D341Med (cell line): ENCODE measurements around the gene TBC1D19.
A peak's percentile ranks its signal among the peaks of the same experiment; 100 is the strongest.
"Not testable (repeated sequence)": the region's sequence is repeated elsewhere in the genome, so short reads cannot be mapped to it uniquely, and the experiment has no call there.

ENCODE experiments used
- DNase-seq: peaks from one replicate; pipeline ENCODE4 v3.0.0; 2012; ENCODE audit warnings: low spot score

The TBC1D19 gene

GRCh38 chr4:26583865-26584652 is at the start of gene TBC1D19:
TSS of gene TBC1D19 (plus strand) at chr4:26584084. CDS start at chr4:26584194, 110 bp downstream.
- DNase-seq = peak; percentile 90

DNA sequence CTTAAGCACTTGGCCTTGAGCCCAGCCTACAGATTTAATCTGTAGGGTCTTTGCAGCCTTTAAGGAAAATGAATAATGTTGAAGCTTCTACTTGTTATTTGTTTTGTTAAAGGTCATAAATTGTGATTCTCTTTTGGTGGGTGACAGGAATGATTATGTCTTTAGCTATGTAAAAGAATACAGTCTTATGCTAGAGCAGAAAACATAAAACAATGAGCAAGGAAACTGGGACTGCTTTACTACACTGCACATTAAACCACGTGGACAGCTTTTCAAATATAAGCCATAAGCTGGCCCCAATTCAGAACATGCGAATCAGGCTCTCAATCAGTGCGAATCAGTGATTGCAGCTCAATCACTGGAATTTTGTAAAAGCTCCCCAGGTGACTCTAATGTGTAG is 40.9 kb upstream of the TBC1D19 start:
- DNase-seq = peak; percentile 46

GRCh38 chr4:26544421-26544820 is 39.5 kb upstream of the TBC1D19 start:
- no peak for DNase-seq

- DNase-seq = not testable (repeated sequence)
These were observed 35.5 kb upstream of the TBC1D19 start for GRCh38 chr4:26548379-26548778.

DNA sequence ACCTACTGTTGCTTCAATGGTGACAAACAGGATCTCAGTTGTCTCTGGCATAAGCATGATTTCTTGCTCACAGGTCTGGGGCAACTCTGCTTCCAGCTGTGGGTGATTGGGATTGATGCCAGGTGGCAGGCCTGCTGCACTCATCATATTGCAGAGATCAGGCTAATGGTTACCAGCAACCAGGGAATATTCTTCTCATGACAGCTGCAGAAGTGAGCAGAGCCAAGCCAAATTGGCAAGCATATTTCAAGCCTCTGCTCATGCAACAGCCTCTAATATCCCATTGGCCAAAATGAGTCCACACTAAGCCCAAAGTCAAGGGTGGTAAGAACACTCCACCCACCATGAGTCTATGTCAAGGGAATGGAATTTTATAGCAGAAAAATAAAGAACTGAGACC is 26.7 kb upstream of the TBC1D19 start:
- no peak for DNase-seq

- DNase-seq = no peak
These were observed 25.6 kb upstream of the TBC1D19 start for GRCh38 chr4:26558166-26558895.

DNA sequence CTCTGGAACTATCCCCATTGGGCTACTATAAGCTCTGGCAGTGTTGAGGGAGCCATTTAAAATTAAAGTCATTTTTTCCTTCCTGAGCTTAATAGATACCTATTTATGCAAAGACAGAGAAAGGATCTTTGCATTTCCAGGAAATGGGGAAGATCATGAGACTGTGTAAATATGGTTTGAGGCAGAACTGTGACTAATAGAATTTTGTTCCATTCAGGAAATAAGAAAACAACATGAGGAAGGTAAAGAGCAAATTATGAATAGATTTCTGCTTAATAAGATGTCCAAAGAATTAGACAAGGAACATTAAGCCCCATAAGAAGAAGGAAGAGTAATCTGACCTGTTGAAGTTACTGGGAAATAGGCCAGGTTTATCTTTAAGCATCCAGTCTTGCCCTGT is 17.8 kb upstream of the TBC1D19 start:
- DNase-seq = no peak

- DNase-seq = no peak
These were observed 15.4 kb upstream of the TBC1D19 start for GRCh38 chr4:26568446-26568994.

DNA sequence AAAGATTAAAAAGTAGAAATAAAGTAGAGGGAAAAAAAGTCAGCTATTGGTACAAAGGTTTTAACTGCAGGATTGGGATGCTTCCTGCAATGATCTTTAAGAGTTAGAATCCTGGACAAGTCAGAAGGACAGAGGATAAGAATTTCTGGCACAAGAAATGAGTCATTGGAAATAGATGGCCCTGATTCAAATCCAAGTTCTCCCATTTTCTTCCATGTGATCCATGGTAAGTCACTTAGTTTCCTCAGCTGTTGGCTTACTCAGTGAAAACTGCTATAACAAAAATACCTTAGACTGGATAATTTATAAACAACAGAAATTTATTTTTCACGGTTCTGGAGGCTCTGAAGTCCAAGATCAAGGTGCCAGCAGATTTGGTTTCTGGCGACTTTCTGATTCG is 13.3 kb upstream of the TBC1D19 start:
- no peak for DNase-seq

DNA sequence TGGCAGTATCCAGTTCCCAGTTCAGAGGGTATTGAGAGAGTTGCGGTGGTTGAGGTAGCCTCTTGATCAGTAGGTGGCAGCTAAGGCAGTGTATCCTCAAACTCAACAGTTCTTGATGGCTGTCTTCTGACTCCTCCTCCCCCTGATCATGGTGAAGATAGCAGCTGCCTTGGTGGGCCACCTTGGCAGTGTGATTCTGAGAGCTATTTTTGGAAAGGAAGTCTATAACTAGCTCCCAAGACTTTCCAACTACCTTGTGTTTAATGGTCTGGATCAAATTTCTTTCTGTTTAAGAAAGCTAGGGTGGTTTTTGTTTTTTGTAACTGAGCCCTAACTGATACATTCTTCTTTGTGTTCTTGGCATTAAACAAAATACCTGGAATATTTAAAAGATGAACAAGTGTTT is 10.5 kb upstream of the TBC1D19 start:
- no peak for DNase-seq

DNA sequence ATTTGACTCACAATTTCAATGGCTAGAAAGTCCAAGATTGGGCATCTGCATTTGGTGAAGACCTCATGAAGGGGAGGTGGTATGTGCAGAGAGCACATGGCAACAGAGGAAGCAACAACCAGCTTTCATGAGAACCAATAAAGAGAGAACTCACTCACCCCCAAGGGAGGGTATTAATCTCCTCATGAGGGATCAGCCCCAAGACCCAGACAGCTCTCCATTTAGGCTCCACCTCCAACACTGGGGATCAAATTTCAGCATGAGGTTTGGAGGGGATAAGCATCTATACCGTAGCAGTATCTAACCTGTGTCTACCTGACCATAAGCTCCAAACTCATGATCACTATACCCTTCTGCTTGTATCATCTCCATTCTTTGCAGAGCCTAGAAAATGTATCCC is 9.3 kb upstream of the TBC1D19 start:
- peak; percentile 73 for DNase-seq

DNA sequence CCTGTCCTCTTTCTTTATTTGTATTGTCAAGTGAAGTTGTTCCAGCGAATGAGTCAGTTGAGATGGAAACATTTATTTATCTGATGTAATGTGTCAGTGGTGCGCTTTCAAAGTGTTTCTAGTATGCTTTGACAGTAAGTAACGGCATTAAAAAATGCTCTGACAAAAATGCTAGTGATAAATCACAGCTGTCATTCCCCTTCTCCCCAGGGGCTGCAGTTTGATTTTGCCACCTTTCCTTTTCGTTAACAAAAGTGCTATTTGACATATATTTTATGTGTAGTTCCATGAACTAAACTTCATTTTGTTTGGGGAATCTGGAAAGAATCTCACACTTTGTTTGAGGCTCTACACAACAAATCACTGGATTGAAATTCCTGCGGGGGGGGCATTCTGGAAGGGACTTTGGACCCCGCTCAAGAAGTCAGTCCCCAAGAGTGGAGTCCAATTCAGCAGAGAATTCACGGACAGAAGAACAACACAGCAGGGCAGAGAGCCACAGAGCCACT is 7.6 kb upstream of the TBC1D19 start:
- no peak for DNase-seq

DNA sequence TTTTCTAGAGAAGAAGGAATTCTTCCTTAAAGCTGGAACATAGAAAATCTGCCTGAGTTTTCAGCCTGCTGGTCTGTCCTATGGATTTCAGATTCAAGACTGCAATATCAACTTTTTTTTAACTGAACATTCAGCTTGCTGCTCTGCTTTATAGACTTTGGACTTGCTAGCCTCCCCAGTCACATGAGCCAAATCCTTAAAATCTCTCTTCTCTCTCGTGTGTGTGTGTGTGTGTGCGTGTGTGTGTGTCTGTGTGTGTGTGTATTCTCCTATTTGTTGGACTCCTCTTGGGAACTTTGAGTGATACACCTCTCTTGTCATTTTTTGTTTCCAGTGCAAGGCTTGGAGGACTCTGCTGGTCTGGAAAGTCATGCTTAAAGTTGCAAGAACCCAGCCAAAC is 6.8 kb upstream of the TBC1D19 start:
- DNase-seq = no peak

DNA sequence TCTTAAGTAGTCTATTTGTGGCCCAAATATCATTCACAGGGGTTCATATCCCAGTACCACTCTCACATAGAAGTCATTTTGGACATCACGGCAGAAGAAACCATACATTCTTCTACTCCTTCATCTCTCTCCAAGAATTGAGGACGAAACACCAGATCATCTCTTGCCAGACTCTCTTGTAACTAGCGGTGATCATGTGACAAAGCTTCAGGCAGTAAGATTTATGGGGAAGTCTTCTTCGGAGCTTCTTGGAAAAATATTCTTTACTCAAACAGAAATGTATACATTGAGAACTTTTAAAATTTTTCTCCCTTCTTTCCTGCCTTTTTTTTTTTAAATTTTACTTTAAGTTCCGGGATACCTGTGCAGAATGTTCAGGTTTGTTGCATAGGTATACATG is 4.7 kb upstream of the TBC1D19 start:
- DNase-seq = no peak

GRCh38 chr4:26581341-26581740 is 2.5 kb upstream of the TBC1D19 start:
- DNase-seq = not testable (repeated sequence)

GRCh38 chr4:26583538-26583864 is 383 bp upstream of the TBC1D19 start:
- DNase-seq = no peak

- DNase-seq = no peak
These were observed 841 bp downstream of the TBC1D19 start for GRCh38 chr4:26584725-26585124.

DNA sequence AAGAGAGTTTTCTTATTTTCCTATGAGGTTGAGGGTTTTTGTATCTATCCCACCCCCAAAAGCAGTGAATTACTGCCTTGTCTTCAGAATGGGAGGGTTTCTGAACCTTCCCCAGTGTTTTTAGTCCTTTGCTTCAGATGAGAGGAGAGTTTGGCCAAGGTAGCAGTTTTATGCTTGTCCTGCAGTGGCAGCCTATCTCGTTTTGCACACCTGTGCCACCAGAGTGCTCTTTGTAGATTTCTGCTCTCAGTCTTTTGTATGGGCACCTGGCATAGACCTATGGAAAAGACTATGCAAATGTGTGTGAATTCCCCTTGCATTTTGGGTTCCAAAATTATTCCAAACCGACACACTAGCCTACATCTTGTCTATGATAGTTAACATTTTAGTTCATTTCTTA is 5.8 kb downstream of the TBC1D19 start:
- DNase-seq = no peak

GRCh38 chr4:26590639-26591038 is 6.8 kb downstream of the TBC1D19 start:
- DNase-seq = no peak

- not testable (repeated sequence) for DNase-seq
These were observed 9.7 kb downstream of the TBC1D19 start for GRCh38 chr4:26593557-26593956.

GRCh38 chr4:26594371-26594770 is 10.5 kb downstream of the TBC1D19 start:
- no peak for DNase-seq

- no peak for DNase-seq
These were observed 10.9 kb downstream of the TBC1D19 start for GRCh38 chr4:26594778-26595177.

DNA sequence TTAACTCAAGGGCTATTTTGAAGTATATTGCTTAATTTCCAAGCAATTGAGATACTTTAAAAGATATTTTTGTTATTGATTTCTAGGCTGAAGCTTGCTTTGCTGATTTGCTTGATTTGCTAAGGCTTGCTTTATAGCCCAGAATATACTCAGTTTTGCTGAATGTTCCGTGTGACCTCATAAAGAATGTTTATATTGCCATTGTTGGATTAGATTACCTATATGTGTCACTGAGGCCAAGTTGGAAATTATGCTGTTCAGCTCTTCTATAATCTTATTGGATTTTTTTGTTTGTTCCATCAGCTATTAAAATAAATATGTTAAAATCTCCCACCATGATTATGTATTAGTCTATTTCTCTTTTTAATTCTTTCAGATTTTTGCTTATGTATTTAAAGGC is 13.0 kb downstream of the TBC1D19 start:
- DNase-seq = no peak
